GM11168 (cell line): ENCODE data around the gene FAM131C.
"Not testable (repeated sequence)": the region's sequence is repeated elsewhere in the genome, so short reads cannot be mapped to it uniquely, and the experiment has no call there.

Experiments used
- in situ Hi-C: fragments of 300-500 bp; cut with MboI; formaldehyde crosslinking; loops from one replicate; pipeline ENCODE4 v1.12.0; 2022; ENCODE audit warnings: low sequenced_read_pairs; ENCODE audit not compliant: unreplicated experiment

Gene FAM131C

DNA sequence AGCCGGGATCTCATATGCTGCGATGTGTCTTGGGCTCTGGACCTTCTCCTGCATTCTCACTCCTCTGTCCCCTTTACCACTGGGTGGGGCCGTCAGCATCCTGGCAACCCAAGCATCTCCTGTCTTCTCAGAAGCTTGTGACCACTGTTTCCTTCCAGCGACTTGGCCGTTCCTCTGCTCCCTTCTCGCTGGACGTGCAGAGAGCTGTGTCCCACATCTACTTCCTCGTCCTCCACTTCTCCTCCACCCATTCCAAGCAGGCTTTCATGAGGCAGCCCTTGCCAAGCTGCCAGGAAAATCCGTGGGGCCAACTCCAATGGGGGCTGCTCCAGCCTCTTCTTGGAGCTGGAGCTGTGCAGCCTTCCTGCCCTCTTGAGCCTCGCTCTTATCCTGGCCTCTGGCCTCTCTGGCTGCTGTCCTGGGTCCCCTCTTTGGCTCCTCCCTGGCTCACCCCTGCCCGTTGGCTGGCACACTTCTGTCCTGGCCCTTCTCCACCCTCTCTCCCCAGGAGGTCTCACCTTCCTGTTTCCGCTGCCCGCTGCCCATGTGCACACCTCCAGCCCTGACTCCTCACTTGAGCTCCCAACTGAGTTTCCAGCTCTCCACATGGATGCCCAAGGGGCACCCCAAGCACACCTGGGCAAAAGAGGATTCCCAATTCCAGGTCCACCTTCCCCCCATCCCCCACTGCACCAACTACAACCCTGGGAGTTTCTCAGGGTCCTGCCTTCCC, 8.7 kb downstream of the FAM131C start:
- in situ Hi-C loops = loop anchor here (10.0 kb wide), 1 partner anchor 50 kb away; the partner anchor contains the start of gene HSPB7

DNA sequence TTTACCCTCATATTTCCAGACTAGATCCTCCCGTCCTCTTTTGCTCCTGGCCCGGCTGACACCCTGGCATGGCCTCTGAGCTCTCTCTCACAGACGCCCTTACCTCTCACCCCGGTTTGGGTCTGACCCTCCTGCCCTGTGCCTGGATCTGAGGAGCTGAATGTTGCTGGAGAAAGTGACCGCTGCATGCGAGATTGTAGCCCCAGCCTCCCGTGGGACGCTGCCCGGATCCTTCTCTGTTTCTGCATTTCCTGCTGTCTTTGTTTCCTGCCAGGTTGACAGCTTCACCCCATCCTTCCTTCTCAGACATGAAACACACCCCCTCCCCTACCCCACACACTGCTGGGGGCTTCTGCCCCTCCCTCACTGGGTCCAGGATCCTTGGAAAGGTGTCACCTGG, 9.5 kb downstream of the FAM131C start:
- in situ Hi-C loops = loop anchor here (10.0 kb wide), 1 partner anchor 49 kb away; the partner anchor contains the start of gene HSPB7

DNA sequence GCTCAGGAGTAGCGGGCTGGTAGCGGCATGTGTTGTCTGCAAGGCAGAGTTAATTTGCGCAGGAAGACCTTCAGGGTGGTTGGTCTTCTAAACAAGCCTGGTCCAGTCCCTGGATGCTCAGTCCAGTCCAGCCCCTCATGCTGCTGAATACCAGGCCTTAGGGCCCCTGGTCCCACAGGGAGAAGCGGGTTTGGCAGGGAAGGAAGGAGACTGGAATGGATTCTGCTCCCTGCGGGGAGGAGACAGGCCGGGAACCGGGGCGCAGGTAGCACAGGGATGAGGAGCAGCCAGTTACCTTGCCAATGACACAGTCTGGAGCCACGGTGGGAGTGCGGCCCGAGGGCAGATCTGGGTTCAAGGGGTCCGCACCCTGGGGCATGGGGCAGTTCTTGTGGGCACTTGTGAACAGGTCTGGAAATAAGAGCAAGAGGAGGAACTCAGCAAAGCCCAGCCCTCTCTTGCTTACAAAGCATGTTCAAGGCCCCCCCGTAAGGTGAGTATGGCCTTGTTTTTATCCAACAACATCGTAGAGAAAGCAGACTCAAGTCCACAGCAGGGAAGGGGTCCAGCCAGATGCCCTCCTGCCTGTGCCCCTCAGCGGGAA, 10.1 kb downstream of the FAM131C start:
- in situ Hi-C loops = loop anchor here (10.0 kb wide), 1 partner anchor 49 kb away; the partner anchor contains the start of gene HSPB7

DNA sequence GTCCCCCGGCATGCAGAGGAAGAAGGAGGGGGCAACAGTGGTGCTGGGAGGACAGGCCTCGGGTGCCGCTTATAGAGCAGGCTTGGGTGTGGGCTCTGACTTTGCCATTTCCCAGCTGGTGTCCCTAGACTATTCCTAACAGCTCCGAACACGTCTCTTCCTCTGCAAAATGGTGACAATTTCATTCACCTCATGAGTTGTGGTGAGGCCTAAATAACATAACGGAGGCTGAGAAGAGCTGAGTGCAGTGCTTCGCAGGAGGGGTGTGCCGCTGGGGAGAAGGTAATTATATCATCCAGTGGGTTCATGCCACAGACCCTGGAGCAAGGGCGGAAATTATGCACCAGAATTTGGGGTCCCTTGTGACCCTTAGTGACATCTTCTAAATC, 10.8 kb downstream of the FAM131C start:
- in situ Hi-C loops = loop anchor here (10.0 kb wide), 1 partner anchor 48 kb away; the partner anchor contains the start of gene HSPB7

DNA sequence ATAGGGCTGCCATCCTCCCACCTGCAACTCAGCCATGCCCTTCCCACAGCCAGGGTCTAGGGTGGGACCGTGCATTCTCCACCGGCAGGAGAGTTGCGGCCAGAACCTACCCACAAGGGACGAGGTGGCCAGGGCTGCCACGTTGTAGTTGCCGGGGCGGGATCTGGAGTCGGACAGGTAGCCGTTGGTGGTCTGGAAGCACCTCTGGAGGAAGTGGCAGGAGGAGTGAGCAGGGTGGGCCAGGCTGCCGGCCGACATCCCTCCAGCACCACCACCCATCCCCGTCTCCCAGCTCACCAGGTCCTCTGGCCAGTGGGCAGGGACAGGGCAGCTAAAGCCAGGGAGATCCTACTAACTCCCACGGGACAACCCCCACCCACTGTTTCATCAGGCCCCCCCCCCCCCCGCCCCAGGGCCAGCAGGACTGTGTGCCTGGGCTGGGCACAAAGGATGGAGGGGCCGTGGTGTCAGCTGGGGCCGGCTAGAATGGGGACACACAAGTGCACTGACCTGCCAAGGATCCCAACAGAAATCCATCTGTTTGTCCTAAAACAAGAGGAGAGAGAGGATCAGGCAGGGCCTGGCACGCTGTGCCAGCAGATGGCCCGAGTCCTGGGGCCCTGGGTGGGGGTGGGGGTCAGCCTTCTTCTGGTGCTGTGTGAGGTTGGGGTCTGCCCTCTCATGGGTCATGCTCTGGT, 11.3 kb downstream of the FAM131C start:
- in situ Hi-C loops = loop anchor here (10.0 kb wide), 1 partner anchor 47 kb away; the partner anchor contains the start of gene HSPB7

DNA sequence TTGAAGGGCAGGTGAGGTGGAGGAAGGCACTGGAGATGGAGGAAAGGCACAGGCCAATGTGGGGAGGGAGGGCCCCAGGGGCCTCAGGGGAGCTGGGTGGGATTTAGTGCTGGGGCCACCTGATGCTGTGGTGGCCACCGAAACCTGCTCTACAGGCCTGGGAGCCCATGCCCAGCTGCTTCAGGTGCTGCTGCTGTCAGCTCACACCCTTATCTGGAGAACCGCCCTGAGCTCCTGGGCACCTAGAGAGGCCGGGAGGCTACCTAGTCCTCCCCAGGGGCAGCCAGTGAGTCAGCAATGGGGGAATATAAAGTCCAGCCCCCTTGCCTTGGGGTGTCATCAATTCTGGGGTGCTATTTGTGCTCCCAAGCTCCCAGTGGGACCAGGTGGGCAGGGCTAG, 12.2 kb downstream of the FAM131C start:
- in situ Hi-C loops = loop anchor here (10.0 kb wide), 1 partner anchor 46 kb away; the partner anchor contains the start of gene HSPB7

DNA sequence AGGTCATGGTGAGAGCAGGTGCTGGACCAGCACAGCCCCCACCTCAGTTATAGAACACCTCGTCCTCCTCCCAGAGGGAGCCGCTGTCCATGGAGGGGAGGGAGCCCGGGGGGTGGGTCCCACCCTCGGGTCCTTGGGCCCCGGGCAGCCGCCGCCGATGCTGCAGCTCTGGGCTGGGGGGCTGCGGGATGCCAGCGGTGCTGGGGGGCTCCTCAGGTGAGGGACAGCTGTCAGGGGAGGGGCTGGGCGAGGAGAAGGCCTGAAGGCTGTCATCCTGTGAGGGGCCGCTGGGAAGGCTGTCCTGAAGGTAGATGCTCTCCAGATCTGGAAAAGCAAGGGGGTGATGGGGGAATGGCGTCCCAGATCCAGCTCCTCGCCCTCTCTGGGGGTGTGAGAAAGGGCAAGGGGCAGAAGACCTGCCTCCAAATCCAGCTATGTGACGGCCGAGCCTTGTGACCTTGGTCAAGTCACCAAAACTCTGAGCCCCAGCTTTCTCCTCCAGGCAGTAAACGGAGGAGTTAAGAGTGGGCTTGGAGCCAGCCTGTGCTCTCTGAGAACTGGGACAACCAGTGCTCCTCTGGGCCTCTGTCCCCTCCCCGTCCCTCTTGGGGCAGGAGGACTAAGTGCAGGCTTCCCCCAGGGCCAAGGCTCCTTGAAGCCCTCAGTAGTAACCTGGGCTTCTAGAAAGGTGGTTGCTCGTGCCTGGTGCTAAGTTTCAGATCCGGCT, 14.9 kb downstream of the FAM131C start:
- in situ Hi-C loops = not testable (repeated sequence)

DNA sequence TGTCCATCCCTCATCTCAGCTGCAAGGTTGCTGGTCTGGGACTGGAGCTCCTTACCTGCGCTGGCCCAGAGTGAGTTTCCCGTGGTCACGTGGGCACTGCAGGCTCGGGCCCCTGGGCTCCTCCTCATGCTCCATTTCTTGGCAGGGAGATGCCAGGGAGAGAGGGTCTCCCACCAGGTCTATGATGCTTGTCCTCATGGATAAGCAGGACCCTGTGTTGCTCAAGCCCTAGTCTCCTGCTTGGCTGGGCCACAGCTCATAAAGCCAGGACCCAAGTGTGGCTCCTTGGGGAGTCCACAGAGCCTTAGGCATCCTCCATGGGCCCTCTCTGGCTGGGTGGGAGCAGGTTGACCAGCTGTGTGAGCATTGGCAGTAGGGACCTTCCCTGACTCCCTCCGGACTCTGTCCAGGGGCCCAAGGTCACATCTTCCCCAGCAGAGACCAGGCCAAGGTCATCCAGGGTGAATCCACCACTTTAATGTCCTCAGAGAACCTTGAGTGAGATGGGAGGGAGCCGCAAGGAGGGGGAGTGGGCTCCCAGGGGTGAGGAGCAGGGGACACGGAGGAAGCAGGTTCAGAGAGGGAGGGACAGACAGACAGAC, 16.0 kb downstream of the FAM131C start:
- in situ Hi-C loops = not testable (repeated sequence)

DNA sequence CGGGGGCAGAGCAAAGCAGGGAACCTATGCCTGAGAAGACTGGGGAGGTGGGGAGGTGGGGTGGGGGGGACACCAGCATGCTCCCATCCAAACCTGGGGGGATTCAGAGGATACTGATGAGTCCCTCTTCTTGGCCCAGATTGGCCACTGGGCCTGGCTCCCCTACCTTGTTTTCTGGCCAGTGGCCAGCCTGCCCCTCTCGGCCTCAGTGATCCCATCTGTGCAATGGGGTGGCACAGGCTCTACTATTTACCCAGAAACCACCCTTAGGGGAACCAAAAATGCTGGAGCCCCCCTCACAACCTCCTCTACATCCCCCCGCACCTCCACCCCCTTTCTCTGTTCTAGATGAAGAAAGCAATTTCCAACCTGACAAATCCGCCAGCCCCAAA, 16.9 kb downstream of the FAM131C start:
- in situ Hi-C loops = not testable (repeated sequence)

DNA sequence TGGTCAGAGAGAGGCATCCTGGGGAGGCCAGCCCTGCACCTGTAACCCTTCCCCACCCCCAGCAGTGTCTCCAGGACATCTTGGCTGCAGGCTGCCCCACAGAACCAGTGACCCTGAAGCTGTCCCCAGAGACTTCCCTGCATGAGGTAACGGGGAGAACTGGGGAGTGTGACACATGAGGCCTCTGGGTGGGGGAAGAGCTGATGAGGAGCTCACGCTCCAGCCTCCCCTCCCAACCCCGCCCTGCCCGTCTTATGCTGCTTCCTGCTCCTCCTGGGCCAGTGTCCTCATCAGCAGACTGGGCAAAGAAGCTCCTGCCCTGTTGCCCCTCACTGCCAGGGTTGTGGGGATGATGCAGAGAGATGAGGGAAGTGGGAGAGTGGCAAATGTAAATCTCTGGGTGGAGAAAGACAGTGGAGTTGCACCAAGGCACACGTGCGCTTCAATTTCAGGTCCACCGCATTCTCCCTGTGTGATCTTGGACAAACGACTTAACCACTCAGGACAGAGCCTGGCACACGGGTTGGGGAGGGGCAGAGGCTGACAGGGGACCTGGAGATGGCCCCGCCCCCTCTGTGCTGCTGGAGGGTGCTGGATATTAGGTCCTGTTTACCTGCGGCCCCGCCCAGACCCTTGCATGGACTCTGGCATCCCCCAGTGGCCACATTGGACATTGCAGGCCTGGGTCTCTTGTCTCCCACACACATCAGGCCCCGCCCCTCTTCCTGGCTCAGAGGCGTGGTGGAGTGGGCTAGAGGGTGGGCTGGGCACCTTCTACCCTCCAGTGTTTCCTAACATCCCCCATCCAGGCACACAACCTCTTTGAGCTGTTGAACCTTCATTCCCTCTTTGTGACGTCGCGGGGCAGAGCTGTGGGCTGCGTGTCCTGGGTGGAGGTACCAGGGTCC, 17.6 kb downstream of the FAM131C start:
- in situ Hi-C loops = no loop called here

DNA sequence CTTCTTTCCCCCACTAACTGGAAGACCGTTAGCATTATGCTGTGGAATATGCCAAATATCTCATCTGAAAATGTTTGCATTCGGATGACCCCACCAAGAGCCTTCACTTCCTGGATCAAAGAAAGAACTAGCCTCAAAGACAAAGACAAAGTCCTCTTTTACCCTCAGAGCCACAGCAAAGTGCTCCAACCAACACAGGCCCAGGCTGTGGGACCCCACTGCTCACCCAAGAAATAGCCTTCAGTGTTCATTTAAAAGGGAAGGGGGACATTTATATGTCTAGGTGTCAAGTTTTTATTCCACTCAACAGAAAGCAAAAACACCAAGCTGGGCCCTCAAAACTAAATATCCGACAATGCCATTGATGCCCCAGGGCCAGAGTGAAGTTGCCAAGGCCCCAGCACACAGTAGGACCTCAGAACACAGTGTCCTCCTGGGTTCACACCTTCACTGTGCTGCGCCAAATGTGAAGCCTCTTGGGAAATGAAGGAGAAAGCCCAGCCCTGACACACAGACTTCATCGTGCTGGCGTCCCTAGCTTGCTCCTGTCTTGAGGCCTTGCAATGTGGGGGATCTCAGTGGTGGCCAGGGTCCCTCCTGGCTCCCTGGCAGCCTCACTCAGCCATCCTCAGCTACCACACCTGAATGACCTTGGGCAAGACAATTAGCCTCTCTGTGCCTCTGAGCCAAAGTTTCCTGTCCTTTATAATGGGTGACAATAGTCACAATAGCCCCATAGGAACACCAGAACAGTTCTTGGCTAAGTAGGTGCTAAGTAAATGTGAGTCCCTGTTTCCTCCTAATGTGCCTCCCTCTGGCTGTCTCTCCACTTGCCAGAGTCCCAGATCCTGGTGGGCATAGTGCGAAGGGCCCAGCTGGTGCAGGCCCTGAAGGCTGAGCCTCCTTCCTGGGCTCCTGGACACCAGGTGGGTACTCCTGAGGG, 18.6 kb downstream of the FAM131C start:
- in situ Hi-C loops = no loop called here

DNA sequence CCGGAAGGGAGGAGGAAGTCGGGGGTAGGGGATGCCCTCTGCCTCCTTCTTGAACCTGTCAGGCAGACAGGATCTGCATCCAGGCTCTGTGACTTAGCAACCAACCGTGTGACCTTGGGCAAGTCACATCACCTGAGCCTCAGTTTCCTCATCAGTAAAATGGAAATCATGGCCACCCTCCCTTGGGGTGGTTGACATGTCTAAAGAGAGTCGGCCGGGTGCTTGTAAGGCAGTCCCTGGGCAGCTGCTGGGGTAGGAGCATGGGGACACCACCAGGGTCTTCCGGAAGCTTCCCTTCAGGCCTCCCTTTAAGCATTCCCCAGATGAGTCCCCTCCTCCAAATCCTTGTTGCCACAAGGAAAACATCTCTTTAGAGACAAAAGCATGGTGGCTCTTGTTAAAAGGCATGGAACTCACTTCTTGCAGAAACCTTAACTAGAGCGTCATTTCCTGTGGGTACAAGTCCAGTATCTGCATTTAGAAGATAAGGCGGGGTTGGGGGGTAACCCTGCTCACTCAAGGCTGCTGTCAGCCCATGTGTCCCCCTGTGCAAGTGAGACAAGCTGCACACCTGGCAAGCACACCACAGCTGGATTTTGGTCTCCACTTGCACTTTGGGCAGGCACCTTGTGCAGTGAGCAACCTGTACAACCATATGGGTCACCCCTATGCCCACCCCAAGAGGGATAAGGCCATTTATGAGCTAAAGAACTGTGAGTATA, 19.5 kb downstream of the FAM131C start:
- in situ Hi-C loops = no loop called here

DNA sequence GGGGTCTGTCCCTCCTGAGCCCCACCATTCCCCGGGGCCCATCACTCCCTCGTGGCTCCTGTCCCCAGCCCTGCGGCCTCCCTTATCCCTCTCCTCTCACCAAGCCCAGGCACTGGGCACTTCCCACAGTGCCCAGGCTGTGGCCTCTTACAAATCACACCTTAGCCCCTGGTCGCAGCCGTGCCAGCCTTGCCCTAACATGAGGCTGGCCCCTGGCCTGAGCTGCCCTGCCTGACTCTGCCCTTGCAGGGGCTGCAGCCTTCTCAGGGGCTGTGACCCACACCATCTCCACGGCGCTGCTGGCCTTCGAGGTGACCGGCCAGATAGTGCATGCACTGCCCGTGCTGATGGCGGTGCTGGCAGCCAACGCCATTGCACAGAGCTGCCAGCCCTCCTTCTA, 21.5 kb downstream of the FAM131C start:
- in situ Hi-C loops = not testable (repeated sequence)

DNA sequence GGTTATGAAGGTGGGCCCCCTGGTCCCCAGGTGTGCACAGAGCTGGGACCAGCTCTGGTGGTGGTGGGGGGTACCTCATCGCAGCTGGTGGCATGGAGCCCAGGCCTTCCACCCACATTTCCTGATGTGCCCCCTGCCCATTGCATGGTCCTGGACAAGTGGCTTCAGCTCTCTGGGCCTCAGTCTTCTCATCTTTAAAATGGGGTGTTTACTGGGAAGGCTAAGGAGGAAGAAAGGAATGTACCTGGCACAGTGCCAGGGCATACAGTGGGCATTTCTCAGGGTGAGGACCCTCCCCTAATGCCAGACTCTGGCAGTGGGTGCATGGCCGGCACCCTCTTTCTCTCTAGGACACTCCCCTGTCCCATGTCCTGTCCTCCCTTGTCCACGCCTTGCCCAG, 22.4 kb downstream of the FAM131C start:
- in situ Hi-C loops = no loop called here

DNA sequence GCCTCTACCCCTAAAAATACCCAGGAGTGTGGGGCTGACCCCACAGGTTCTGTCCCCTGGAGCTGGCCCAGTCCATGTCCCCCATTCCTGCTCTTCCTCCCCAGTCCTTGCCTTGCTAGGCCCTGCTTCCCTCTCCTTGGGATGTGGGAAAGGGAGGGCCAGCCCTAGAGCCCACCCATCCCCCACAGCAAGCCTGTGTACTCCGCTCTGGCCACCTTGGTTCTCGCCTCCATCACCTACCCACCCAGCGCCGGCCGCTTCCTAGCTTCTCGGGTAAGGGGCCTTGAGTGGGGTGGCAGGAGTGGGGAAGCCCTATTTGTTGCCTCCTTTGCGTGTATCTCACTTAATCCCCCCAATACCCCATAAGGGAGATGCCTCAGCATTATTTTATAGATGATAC, 23.1 kb downstream of the FAM131C start:
- in situ Hi-C loops = no loop called here

DNA sequence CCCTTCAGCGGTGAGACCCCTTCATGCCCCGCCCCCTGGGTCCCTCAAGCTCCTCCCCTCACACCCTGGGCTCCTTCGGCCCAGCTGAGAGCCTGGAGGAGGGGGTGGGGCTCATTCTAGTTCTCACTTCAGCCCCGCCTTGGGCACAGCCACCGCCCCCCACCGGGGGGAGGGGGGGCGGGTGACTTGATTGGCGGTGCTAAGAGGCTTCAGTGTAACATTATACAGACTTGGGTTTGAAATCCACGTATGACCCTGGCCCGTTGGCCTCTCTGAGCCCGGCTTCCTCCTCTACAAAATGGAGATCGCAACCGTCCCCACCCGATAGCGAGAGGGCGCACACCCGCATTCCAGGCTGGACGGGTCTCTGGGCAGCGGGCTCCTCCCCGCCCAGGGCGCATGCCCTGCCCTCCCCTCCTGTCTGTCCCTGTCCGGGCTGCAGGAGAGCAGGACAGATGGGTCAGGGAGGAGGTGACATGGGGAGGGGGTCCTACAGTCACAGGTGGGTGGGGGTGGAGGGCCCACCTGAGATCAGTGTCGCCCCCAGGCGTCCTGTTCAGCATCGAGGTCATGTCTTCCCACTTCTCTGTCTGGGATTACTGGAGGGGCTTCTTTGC, 24.8 kb downstream of the FAM131C start:
- in situ Hi-C loops = no loop called here
